Mesodermal cell (in vitro differentiated cells): ENCODE measurements around the gene FAM234B.

Experiments used
- H3K27ac ChIP-seq: 2 replicates; pipeline ENCODE4 v1.7.0; 2013; ENCODE audit warnings: mild to moderate bottlenecking, low read depth, low read length, moderate library complexity; ENCODE audit not compliant: severe bottlenecking
- H3K36me3 ChIP-seq: 2 replicates; pipeline ENCODE4 v1.7.1; 2013; ENCODE audit warnings: mild to moderate bottlenecking, low read length, moderate library complexity; ENCODE audit not compliant: control insufficient read depth, insufficient read depth
- H3K4me1 ChIP-seq: one replicate; pipeline ENCODE4 v1.7.1; 2013; ENCODE audit warnings: mild to moderate bottlenecking, low read length; ENCODE audit not compliant: insufficient read depth, control insufficient read depth, poor library complexity, severe bottlenecking
- H3K4me3 ChIP-seq: 2 replicates; pipeline ENCODE4 v1.7.0; 2013; ENCODE audit warnings: low read length, control low read depth, mild to moderate bottlenecking; ENCODE audit not compliant: insufficient read depth, poor library complexity, severe bottlenecking; ENCODE audit errors: extremely low read depth
- H3K9me3 ChIP-seq: 2 replicates; pipeline ENCODE4 v1.7.1; 2013; ENCODE audit warnings: mild to moderate bottlenecking, low read length, moderate library complexity; ENCODE audit not compliant: control insufficient read depth
- WGBS, 2 experiments: methylation state at CpG; one replicate each; pipeline ENCODE4 v1.1.5; 2013; ENCODE audit warnings: missing lambda C conversion rate in 2 of 2; ENCODE audit not compliant: insufficient coverage in 2 of 2; 5-methylcytosine and 5-hydroxymethylcytosine counted together

Gene FAM234B

DNA sequence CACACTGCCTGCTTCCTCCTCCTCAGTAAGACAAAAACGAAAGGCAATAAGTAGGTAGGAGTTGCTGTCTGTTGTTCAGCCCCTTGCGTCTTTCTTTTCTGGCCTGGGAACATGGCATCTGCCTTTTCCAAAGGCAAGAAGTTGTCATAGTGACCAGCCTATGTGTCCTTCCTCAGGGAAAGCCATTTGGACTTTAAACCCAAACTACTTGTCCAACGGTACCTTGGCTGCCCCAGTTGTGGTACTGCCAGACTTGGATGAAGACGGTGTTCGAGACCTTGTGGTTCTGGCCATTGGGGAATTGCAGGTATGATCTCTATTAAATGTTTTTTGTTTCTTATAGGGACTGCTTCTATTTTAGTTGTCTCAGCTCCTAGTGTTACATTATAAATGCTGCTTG lies 18.5 kb downstream of the FAM234B start:
- no peaks in the 10 kb centered on the region for H3K4me1 ChIP-seq
- H3K27ac ChIP-seq = no peak overlapping the region
- WGBS, 2 experiments = 89 to 94% methylated on average over 2 to 3 of the region's 5 CpGs
- H3K9me3 ChIP-seq = no peaks in the 10 kb centered on the region
- peaks cover 43% of the 10 kb centered on the region for H3K36me3 ChIP-seq
- H3K4me3 ChIP-seq = no peak overlapping the region

DNA sequence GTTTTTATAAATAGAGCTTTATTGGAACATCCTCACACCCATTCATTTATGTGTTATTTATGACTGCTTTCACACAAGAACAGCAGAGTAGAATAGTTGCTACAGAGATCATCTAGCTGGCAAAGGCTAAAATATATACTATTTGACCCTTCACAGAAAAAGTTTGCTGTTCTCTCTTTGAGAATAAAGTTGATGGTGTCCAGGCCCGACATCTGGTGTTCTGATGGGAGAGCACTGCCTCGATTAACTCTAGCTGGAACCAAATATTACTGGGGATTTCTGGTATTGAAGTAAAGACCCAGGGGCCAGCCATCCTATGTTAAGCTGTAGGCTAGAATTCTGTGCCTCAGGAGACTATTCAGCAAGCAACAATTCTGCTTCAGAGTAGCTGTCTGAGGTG lies 21.8 kb downstream of the FAM234B start:
- Histone ChIP-seq H3K4me1 (no peaks in the 10 kb centered on the region), H3K27ac (no peak overlapping the region), H3K36me3 (peaks cover 41% of the 10 kb centered on the region), H3K4me3 (no peak overlapping the region), H3K9me3 (no peaks in the 10 kb centered on the region)
- WGBS, 2 experiments = 88 to 96% methylated on average over 1 to 2 of the region's 2 CpGs

DNA sequence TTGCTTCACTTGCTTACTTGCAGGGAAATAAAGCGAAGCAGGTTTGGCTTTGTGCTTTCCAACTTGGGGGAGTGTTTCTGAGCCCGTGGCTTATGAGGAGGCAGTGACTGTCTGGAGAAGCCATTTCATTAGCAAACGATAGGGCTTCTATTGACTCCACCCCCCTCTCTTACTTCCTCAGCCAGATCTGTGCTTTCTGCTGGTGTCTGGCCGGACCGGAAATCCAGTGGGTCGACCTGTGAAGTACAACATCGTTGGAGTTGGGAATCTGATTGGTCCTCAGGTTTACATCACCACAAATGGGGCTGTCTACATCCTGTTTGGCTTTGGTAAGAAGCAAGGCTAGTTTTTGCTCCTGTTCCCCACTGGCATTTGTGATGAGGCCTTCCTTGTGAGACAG lies 22.3 kb downstream of the FAM234B start:
- H3K4me3 ChIP-seq = no peak overlapping the region
- WGBS, 2 experiments = 89 to 96% methylated on average over 5 of the region's 7 CpGs
- H3K9me3 ChIP-seq = no peaks in the 10 kb centered on the region
- peaks cover 42% of the 10 kb centered on the region for H3K36me3 ChIP-seq
- no peaks in the 10 kb centered on the region for H3K4me1 ChIP-seq
- H3K27ac ChIP-seq = no peak overlapping the region

DNA sequence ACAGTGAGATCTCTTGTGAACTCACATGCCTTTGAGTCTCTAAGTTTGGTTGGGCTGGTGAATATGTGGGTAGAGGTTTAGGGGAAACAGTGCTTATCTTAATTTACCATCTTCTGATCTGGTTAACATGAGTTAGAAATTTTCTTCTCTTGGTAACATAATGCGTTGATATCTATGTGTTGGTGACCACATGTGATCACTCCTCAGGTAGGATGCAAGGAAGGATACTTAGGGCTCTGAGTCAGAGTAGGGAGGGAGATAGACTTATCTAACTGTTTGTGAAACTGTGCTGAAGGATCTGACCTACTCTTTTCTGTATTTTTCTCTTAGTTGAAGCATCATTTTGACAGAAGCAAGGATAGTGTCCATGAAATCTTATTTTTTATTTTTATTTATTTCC lies 23.1 kb downstream of the FAM234B start:
- Histone ChIP-seq H3K4me3 (no peak overlapping the region), H3K4me1 (no peaks in the 10 kb centered on the region), H3K9me3 (no peaks in the 10 kb centered on the region), H3K27ac (no peak overlapping the region), H3K36me3 (peaks cover 43% of the 10 kb centered on the region)
- WGBS, 2 experiments = 100% methylated on average over 1 of the region's 1 CpG; no CpG with 5 or more reads in 1 of the 2 experiments

DNA sequence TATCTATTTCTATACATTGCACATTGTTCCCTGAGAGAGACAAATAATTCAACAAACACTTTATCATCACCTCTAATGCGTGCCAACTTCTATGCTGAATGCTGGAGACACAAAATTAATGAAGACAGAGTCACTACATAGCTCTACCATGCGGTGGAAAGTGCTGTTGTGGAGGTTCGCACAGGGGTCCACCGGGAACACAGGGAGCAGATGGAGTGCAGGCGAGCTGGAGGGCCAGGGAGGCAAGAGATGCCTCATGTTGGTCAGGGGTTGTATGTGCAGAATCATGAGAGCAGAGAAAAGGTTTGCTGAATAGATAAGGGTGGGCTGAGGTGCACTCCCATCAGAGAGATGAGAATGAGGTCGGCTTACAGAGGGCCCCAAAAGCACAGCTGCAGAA lies 25.2 kb downstream of the FAM234B start:
- no peak overlapping the region for H3K4me3 ChIP-seq
- H3K4me1 ChIP-seq = no peaks in the 10 kb centered on the region
- H3K36me3 ChIP-seq = peaks cover 52% of the 10 kb centered on the region
- WGBS, 2 experiments = 94 to 95% methylated on average over 4 to 5 of the region's 6 CpGs
- no peaks in the 10 kb centered on the region for H3K9me3 ChIP-seq
- H3K27ac ChIP-seq = no peak overlapping the region

DNA sequence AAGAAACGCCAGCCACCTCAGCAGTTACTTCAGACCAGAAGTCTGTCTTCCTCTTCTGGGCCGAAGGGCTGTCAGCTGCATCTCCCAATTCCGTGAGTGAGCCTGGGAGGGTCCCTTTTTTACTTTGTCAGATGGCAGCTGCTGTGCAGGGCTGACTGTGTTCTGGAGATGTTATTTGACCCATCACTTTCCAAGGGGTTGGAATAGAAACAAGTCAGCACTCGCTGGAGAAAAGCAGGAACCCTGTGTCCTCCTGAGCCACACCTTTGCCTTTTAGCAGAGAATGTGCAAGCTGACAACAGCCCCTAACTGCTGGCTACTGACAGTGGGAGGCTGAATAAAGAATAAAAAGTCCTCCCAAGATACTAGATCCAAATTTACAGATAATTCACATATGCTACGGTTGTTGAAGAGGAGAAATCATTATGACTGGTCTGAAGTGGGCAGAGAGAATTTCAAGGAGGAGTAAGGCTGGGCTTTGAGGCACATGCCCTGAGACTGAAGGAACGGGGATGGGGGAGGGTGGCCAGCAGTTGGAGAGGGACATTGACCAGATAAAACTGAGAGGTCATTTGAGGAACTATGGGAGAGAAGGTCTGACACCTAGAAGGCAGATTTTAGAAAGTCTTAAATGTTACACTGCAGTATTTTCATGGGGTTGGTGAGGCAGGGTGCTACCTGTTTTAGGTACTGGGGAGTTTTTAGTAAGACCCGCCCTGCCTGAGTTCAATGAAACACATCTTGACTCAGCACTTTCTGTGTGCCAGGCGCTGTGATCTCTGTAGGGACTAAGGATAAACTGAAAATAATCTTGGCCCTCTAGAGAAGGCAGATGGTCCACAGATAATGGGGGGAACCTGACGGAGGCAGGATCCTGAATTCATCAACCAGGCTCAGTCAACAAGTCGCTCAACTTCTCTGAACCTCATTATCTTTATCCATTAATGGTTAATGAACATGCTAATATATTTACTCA lies 27.4 kb downstream of the FAM234B start:
- peaks cover 54% of the 10 kb centered on the region for H3K36me3 ChIP-seq
- no peak overlapping the region for H3K4me3 ChIP-seq
- no peak overlapping the region for H3K27ac ChIP-seq
- H3K9me3 ChIP-seq = no peaks in the 10 kb centered on the region
- peaks cover 4% of the 10 kb centered on the region for H3K4me1 ChIP-seq
- 71 to 78% methylated on average over 6 to 7 of the region's 10 CpGs for WGBS, 2 experiments

DNA sequence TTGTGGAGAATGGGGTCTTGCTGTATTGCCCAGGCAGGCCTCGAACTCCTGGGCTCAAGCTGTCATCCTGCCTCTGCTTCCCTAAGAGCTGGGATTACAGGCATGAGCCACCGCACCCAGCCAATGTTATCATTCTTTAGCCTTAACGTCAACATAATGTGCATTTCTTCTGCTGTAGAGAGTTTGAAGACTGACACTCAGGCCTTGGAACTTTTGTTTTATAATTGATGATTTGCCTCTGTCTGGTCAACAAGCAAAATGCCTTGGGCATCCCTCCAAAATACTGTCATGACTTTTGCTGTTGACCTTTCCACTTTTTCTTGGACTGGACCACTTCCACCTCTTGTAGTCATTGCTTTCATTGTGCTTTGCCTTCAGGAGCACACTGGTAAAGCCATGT lies 29.0 kb downstream of the FAM234B start:
- WGBS, 2 experiments = 100% methylated on average over 1 to 2 of the region's 3 CpGs
- Histone ChIP-seq H3K9me3 (no peaks in the 10 kb centered on the region), H3K27ac (no peak overlapping the region), H3K4me3 (no peak overlapping the region), H3K36me3 (peaks cover 51% of the 10 kb centered on the region), H3K4me1 (peaks cover 4% of the 10 kb centered on the region)

DNA sequence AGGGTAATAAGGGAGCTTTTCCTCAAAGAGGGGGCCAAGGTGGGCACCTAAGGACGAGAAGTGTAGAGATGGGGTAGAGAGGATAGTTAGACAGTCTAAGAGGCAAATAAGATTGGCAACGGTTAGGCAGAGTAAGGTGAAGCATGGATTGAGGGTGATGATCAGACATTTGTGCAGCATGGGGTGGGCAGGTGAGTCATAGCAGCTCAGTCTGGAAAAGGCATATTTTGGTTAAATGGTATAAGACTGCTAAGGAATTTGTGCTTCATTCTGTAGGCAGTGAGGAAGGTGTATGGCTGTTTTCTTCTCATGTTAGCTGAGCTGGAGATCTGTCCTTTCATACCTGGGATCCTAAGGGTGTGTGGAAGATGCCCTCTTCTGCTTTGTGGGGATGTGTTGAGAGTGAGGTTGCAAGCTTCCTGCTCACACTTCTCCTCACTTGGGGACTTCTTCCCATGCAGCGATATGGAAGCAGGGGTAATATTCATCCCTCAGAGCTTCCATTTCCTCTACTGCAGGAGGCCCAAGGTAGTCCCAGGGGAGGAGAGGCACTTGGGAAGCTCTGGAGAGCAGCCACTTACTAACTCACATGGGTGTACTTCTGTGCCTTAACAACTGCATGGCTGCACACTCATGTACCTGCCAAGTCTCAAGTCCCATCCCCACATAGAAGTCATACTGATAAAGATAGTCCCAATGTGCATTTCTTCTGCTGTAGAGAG lies 30.4 kb downstream of the FAM234B start:
- H3K27ac ChIP-seq = no peak overlapping the region
- peaks cover 45% of the 10 kb centered on the region for H3K36me3 ChIP-seq
- no peaks in the 10 kb centered on the region for H3K9me3 ChIP-seq
- WGBS, 2 experiments = 82 to 93% methylated on average over 2 to 3 of the region's 3 CpGs
- peaks cover 4% of the 10 kb centered on the region for H3K4me1 ChIP-seq
- H3K4me3 ChIP-seq = no peak overlapping the region

DNA sequence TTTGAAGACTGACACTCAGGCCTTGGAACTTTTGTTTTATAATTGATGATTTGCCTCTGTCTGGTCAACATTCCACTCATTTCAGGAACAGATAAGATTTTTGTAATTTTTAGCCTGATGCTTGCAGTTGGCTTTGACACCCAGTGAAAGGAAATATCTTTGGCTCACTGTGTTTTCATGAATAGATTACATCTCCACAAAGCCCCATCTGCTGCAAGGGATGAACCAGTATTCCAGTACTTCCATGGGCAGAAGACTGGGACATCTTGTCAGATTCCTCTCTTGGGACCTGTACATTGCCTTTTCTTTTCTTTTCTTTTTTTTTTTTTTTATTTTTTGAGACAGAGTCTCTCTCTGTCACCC lies 30.9 kb downstream of the FAM234B start:
- peaks cover 4% of the 10 kb centered on the region for H3K4me1 ChIP-seq
- peaks cover 49% of the 10 kb centered on the region for H3K36me3 ChIP-seq
- H3K27ac ChIP-seq = no peak overlapping the region

DNA sequence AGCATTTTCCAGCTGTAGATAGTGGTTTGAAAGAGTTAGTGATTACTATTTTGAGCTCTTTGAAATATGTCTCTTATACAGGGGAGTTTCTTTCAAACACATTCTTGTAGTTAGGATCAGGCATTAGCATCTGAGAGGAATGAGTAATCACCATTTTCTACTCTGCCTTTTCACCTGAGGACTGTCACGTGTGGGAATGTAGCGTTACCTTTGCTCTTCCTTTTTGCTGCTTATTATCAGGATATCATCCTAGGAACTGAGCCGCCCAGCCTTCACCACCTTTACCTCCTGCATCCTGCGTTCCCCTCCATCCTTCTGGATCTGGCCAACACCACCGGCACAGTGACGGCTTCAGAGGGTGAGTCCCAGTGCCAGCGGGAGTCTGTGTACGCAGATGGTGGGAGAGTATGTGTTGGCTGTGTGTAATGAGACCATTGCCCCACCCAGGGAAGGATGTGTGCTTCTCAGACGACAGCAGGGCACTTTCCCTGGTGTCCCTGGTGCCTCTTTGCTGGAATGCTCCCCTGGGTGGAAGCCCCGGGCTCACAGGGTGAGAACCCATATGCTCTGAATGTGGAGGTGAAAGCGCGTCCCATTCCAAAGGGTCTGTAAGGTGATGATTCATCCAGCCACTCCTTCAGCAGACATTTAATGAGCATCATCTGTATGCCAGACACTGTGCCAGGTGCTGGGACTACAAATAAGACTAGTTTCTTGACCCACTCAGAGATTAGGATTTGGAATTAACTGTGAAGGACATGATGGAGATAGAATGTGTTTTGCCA lies 31.8 kb downstream of the FAM234B start:
- H3K4me1 ChIP-seq = peaks cover 4% of the 10 kb centered on the region
- 80 to 95% methylated on average over 6 to 7 of the region's 12 CpGs for WGBS, 2 experiments
- H3K4me3 ChIP-seq = no peak overlapping the region
- no peak overlapping the region for H3K27ac ChIP-seq
- H3K36me3 ChIP-seq = peaks cover 46% of the 10 kb centered on the region
- H3K9me3 ChIP-seq = no peaks in the 10 kb centered on the region

More for the DNA sequence above, 30.9 kb downstream of the FAM234B start:
- Histone ChIP-seq H3K4me3 (no peak overlapping the region), H3K9me3 (no peaks in the 10 kb centered on the region)
